GM13976 (cell line): ENCODE results near the gene ARRB2.

Experiments used
- DNase-seq: peaks from one replicate; pipeline ENCODE4 v3.0.0; 2012; ENCODE audit warnings: low spot score
- CTCF ChIP-seq: IDR thresholded peaks from 2 replicates; pipeline ENCODE4 v1.5.1; 2012; ENCODE audit warnings: borderline replicate concordance, mild to moderate bottlenecking; ENCODE audit not compliant: insufficient read depth; ENCODE audit errors: extremely low read depth, missing control alignments, control extremely low read depth
- in situ Hi-C: fragments of 300-500 bp; cut with MboI; formaldehyde crosslinking; loops from one replicate; pipeline ENCODE4 v1.12.0; 2022; ENCODE audit warnings: low sequenced_read_pairs, mixed read lengths, inconsistent platforms; ENCODE audit not compliant: unreplicated experiment

The ARRB2 gene

GRCh38 chr17:4738136-4739121 lies 28.0 kb downstream of the ARRB2 start:
- in situ Hi-C loops: no loop called here
- no peak for DNase-seq
- no peak for TF ChIP-seq CTCF

- in situ Hi-C loops: no loop called here
- no peak for TF ChIP-seq CTCF
- peak; percentile 88 for DNase-seq
Measured at GRCh38 chr17:4739122-4740024, 28.9 kb downstream of the ARRB2 start, which contains the start of the genes CXCL16 and ZMYND15. CXCL16 (minus strand) TSS chr17:4739928; CDS start chr17:4739339, 589 bp downstream. ZMYND15 (plus strand) TSS chr17:4739833; CDS start chr17:4740549, 716 bp downstream.

GRCh38 chr17:4740025-4740351 lies 29.6 kb downstream of the ARRB2 start:
- in situ Hi-C loops: no loop called here
- no peak for DNase-seq
- TF ChIP-seq CTCF: no peak

- DNase-seq: no peak
- in situ Hi-C loops: no loop called here
Measured at GRCh38 chr17:4740584-4740983, 30.2 kb downstream of the ARRB2 start.

GRCh38 chr17:4741544-4741943 lies 31.1 kb downstream of the ARRB2 start:
- TF ChIP-seq CTCF: no peak
- in situ Hi-C loops: no loop called here
- DNase-seq: no peak

More at GRCh38 chr17:4740584-4740983, 30.2 kb downstream of the ARRB2 start:
- TF ChIP-seq CTCF: no peak

GRCh38 chr17:4742133-4742532 lies 31.7 kb downstream of the ARRB2 start:
- in situ Hi-C loops: no loop called here
- TF ChIP-seq CTCF: no peak
- DNase-seq: no peak
